MV-4-11 (cell line): ENCODE measurements around the gene HTR2A.

Source experiments
- DNase-seq: peaks from one replicate; lab custom pipeline; 2025; lab: John Stamatoyannopoulos, UW

HTR2A gene

GRCh38 chr13:46896341-46897137, at the start of gene HTR2A:
TSS of gene HTR2A (minus strand) at chr13:46897053. CDS start at chr13:46895906, 1,147 bp downstream.
- peak; percentile 2 for DNase-seq

GRCh38 chr13:46936525-46936924, 39.7 kb upstream of the HTR2A start:
- no peak for DNase-seq

GRCh38 chr13:46934749-46935148, 37.9 kb upstream of the HTR2A start:
- DNase-seq = no peak

GRCh38 chr13:46926916-46927590, 30.2 kb upstream of the HTR2A start:
- DNase-seq = no peak

GRCh38 chr13:46925486-46925885, 28.6 kb upstream of the HTR2A start:
- no peak for DNase-seq

GRCh38 chr13:46914341-46914740, 17.5 kb upstream of the HTR2A start:
- DNase-seq = no peak

GRCh38 chr13:46913757-46914156, 16.9 kb upstream of the HTR2A start:
- no peak for DNase-seq

- DNase-seq = no peak
Observed at GRCh38 chr13:46909042-46909441, 12.2 kb upstream of the HTR2A start.

GRCh38 chr13:46908501-46908900, 11.6 kb upstream of the HTR2A start:
- no peak for DNase-seq

GRCh38 chr13:46906405-46906804, 9.6 kb upstream of the HTR2A start:
- no peak for DNase-seq

- DNase-seq = no peak
Observed at GRCh38 chr13:46905249-46905648, 8.4 kb upstream of the HTR2A start.

- DNase-seq = no peak
Observed at GRCh38 chr13:46903748-46904147, 6.9 kb upstream of the HTR2A start.

- DNase-seq = no peak
Observed at GRCh38 chr13:46901721-46902120, 4.9 kb upstream of the HTR2A start.

GRCh38 chr13:46899801-46900200, 2.9 kb upstream of the HTR2A start:
- DNase-seq = no peak

GRCh38 chr13:46895381-46895780, 1.5 kb downstream of the HTR2A start:
- DNase-seq = no peak

GRCh38 chr13:46894568-46894967, 2.3 kb downstream of the HTR2A start:
- DNase-seq = no peak

GRCh38 chr13:46893798-46894560, 2.9 kb downstream of the HTR2A start:
- peak; percentile 32 for DNase-seq

GRCh38 chr13:46893221-46893740, 3.6 kb downstream of the HTR2A start:
- DNase-seq = no peak

GRCh38 chr13:46885018-46885417, 11.8 kb downstream of the HTR2A start:
- DNase-seq = no peak

- no peak for DNase-seq
Observed at GRCh38 chr13:46884531-46884930, 12.3 kb downstream of the HTR2A start.

- no peak for DNase-seq
Observed at GRCh38 chr13:46881621-46882020, 15.2 kb downstream of the HTR2A start.

- DNase-seq = no peak
Observed at GRCh38 chr13:46874006-46874405, 22.8 kb downstream of the HTR2A start.

GRCh38 chr13:46871557-46871956, 25.3 kb downstream of the HTR2A start:
- no peak for DNase-seq
